GM12864 (cell line): Measurements from ENCODE around the gene COX5A.
A peak's percentile ranks its signal among the peaks of the same experiment; 100 is the strongest.

Source experiments
- DNase-seq: peaks from one replicate; pipeline ENCODE4 v3.0.0-alpha.2; 2011; ENCODE audit warnings: low read depth
- H3K4me3 ChIP-seq: 2 replicates; pipeline ENCODE4 v1.5.1; 2011; ENCODE audit warnings: mild to moderate bottlenecking, low read depth, low read length, control low read depth
- CTCF ChIP-seq: IDR thresholded peaks from 2 replicates; pipeline ENCODE4 v1.5.1; 2011; ENCODE audit warnings: low read depth, mild to moderate bottlenecking, moderate library complexity, low read length, control low read depth, inconsistent platforms; ENCODE audit errors: missing control alignments

Gene COX5A

GRCh38 chr15:74937590-74938371, at the start of gene COX5A:
TSS of gene COX5A (minus strand) at chr15:74938073. CDS start at chr15:74938014, 59 bp downstream.
- peak; percentile 89 for DNase-seq
- peak within 1 kb of the TSS; percentile 88 for H3K4me3 ChIP-seq
- TF ChIP-seq CTCF = no peak

- no peak for TF ChIP-seq CTCF
- no peak for DNase-seq
- H3K4me3 ChIP-seq = no peak overlapping the region
Observed at GRCh38 chr15:74983725-74984231, 45.9 kb upstream of the COX5A start.

- no peak for DNase-seq
- H3K4me3 ChIP-seq = no peak overlapping the region
- no peak for TF ChIP-seq CTCF
Observed at GRCh38 chr15:74982183-74982582, 44.3 kb upstream of the COX5A start.

GRCh38 chr15:74978503-74978902, 40.6 kb upstream of the COX5A start:
- H3K4me3 ChIP-seq = no peak overlapping the region
- no peak for TF ChIP-seq CTCF
- no peak for DNase-seq

GRCh38 chr15:74978077-74978476, 40.2 kb upstream of the COX5A start:
- no peak for TF ChIP-seq CTCF
- no peak overlapping the region for H3K4me3 ChIP-seq
- no peak for DNase-seq

GRCh38 chr15:74977599-74977998, 39.7 kb upstream of the COX5A start:
- no peak for DNase-seq
- TF ChIP-seq CTCF = no peak
- H3K4me3 ChIP-seq = no peak overlapping the region

GRCh38 chr15:74976159-74976558, 38.3 kb upstream of the COX5A start:
- no peak overlapping the region for H3K4me3 ChIP-seq
- DNase-seq = no peak
- TF ChIP-seq CTCF = peak; percentile 17
